Measurements from ENCODE around the gene CSPG5. TPM values are rescaled to one million over a fixed set of nuclear protein-coding genes. Genes with fewer than 3 reads are reported as not detected.

CSPG5 gene
- total and polyA plus RNA-seq, 12 donors: 0.07 to 0.79 (median 0.28) TPM; not detected in 1

GRCh38 chr3:47571391-47572175, 7.1 kb downstream of the CSPG5 start:
- WGBS, 2 donors: 76 to 81% methylated on average over 10 of the region's 10 CpGs
- Histone ChIP-seq H3K27me3 (peaks cover 0 to 14% (median under 1%) of the 10 kb centered on the region in 7 donors), H3K4me3 (no peak overlapping the region), H3K9me3 (no peaks in the 10 kb centered on the region), H3K4me1 (peaks cover 0 to 8% (median 0%) of the 10 kb centered on the region in 9 donors), H3K36me3 (no peaks in the 10 kb centered on the region), H3K27ac (no peak overlapping the region)
- no peak for ATAC-seq
- intact Hi-C loops (cut with DNase I): no loop called here
- no peak for DNase-seq
- TF ChIP-seq CTCF (IDR thresholded peaks at IDR 0.05): no peak

- no peak overlapping the region for H3K27ac ChIP-seq
- H3K4me3 ChIP-seq: no peak overlapping the region
- TF ChIP-seq CTCF (IDR thresholded peaks at IDR 0.05): no peak
- ATAC-seq: no peak
- no peaks in the 10 kb centered on the region for H3K36me3 ChIP-seq
- peaks cover 0 to 5% (median 0%) of the 10 kb centered on the region in 9 donors for H3K4me1 ChIP-seq
- H3K9me3 ChIP-seq: no peaks in the 10 kb centered on the region
- DNase-seq: no peak
- 55 to 66% methylated on average over 6 of the region's 6 CpGs for WGBS, 2 donors
- no peaks in the 10 kb centered on the region for H3K27me3 ChIP-seq
- intact Hi-C loops (cut with DNase I): no loop called here
Measured at GRCh38 chr3:47568901-47569300, 9.8 kb downstream of the CSPG5 start.

GRCh38 chr3:47567149-47567548, 11.5 kb downstream of the CSPG5 start:
- TF ChIP-seq CTCF (IDR thresholded peaks at IDR 0.05): no peak
- DNase-seq (no peak), ATAC-seq (no peak)
- Histone ChIP-seq H3K27me3 (no peaks in the 10 kb centered on the region), H3K27ac (no peak overlapping the region), H3K4me1 (no peaks in the 10 kb centered on the region), H3K36me3 (no peaks in the 10 kb centered on the region), H3K4me3 (no peak overlapping the region), H3K9me3 (no peaks in the 10 kb centered on the region)
- intact Hi-C loops (cut with DNase I): no loop called here
- 86 to 87% methylated on average over 4 of the region's 4 CpGs for WGBS, 2 donors

GRCh38 chr3:47566667-47567066, 12.0 kb downstream of the CSPG5 start:
- WGBS, 2 donors: 89 to 97% methylated on average over 9 of the region's 9 CpGs
- ATAC-seq (no peak), DNase-seq (no peak)
- H3K4me3 ChIP-seq: no peak overlapping the region
- H3K4me1 ChIP-seq: no peaks in the 10 kb centered on the region
- H3K36me3 ChIP-seq: no peaks in the 10 kb centered on the region
- H3K9me3 ChIP-seq: no peaks in the 10 kb centered on the region
- intact Hi-C loops (cut with DNase I): no loop called here
- H3K27me3 ChIP-seq: no peaks in the 10 kb centered on the region
- H3K27ac ChIP-seq: no peak overlapping the region
- no peak for TF ChIP-seq CTCF (IDR thresholded peaks at IDR 0.05)

All from heart right ventricle (tissue), 16 donors.